Activated T-cell treated with anti-CD3 and anti-CD28 coated beads, Interleukin-2, amount 50 U/mL, for 24 hours (primary cell): ENCODE measurements around the gene ANKRD11.
"Not testable (repeated sequence)": the region's sequence is repeated elsewhere in the genome, so short reads cannot be mapped to it uniquely, and the experiment has no call there.

Experiments
- DNase-seq: peaks from one replicate; pipeline ENCODE4 v3.0.0-alpha.2; 2020
- H3K27ac Mint-ChIP-seq: 2 replicates; pipeline ENCODE4 v1.8.0; 2020; ENCODE audit warnings: mild to moderate bottlenecking, mixed read lengths
- H3K27me3 Mint-ChIP-seq: 2 replicates; pipeline ENCODE4 v1.8.0; 2020; ENCODE audit warnings: mixed read lengths
- H3K36me3 Mint-ChIP-seq: 2 replicates; pipeline ENCODE4 v1.8.0; 2020; ENCODE audit warnings: low read depth, mixed read lengths
- H3K4me1 Mint-ChIP-seq: 2 replicates; pipeline ENCODE4 v1.8.0; 2020; ENCODE audit warnings: low read depth, mixed read lengths
- H3K4me3 Mint-ChIP-seq: 2 replicates; pipeline ENCODE4 v1.8.0; 2020; ENCODE audit warnings: mild to moderate bottlenecking, moderate library complexity, mixed read lengths
- H3K9me3 Mint-ChIP-seq: 2 replicates; pipeline ENCODE4 v1.8.0; 2020; ENCODE audit warnings: mixed read lengths

ANKRD11 gene

DNA sequence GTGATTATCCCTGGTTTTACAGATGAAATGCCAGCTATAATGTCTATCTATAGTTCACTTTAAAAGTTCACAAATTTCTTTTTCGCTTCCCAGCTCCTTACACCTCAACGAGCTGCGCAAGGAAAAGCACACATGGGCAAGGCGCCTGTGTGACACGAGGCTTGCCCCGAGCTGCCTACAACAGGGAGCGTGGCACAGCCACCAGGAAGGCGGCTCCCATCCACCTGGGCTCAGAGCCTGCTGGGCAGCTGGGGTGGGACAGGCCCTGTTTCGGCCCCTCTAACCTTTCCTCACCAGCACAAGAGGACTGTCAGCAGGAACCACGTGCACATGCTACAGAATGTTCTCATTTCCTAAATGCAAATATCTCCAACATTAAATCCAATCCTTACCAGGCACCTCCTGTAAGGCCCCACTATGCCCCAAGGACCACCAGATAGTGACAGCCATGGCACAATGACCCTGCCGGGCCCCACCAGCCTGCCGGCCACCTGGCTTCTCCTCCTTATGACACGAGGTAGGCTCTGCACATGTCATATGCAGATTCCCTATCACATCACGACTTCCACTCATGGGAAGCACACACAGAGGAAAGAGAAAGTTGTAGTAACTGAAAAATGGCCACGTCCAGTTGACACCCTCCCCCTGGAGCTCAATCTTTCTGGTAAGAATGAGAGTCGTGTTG lies 180.8 kb downstream of the ANKRD11 start:
- DNase-seq, result no peak
- no peaks in the 10 kb centered on the region for H3K9me3 Mint-ChIP-seq
- peaks cover 80% of the 10 kb centered on the region for H3K36me3 Mint-ChIP-seq
- H3K4me1 Mint-ChIP-seq, result peaks cover 69% of the 10 kb centered on the region
- H3K4me3 Mint-ChIP-seq, result no peak overlapping the region
- H3K27ac Mint-ChIP-seq, result peak overlapping the region; percentile 71
- H3K27me3 Mint-ChIP-seq, result no peaks in the 10 kb centered on the region

DNA sequence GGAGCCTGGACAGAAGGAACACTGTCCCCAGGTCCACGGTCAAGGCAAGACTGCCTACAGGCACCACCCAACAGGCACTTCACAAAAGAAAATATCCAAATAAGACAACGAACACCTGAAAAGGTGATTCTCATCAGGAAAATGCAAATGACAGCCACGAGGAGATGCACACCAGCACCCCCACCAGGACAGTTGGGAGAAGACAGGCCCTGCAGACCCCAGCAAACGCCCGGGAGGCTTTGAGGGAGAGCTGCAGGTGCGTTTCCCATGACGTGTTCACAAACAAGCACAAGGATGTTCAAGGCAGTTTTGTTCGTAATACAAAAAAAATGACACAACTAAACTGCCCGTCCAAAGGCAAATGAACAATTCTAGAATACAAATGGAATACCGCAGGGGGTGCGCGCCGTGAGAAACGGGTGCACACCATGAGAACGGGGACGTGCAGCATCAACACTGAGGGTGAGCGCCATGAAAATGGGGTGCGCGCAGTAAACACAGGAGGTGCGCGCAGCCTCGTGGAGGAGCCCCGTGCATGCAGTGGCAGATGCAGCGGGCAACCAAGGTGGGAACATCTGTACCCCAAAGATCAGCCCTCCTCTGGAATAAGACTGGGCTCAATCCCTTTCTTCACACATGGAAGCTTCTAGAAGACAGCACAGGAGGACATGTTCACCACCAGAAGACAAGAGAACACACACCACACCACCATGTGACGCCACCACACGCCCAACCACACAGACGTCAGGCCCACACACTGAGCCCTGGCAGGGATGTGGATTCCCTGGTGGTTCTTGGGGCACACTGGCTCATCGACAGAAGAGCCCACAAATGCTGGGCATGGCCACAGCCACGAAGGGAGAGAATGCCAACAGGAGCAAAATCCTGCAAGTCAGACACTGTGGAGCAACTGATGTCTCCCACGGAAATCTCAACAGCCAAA lies 181.7 kb downstream of the ANKRD11 start:
- H3K4me3 Mint-ChIP-seq, result no peak overlapping the region
- H3K4me1 Mint-ChIP-seq, result peaks cover 68% of the 10 kb centered on the region
- peaks cover 81% of the 10 kb centered on the region for H3K36me3 Mint-ChIP-seq
- no peak for DNase-seq
- H3K27me3 Mint-ChIP-seq, result no peaks in the 10 kb centered on the region
- no peaks in the 10 kb centered on the region for H3K9me3 Mint-ChIP-seq
- H3K27ac Mint-ChIP-seq, result peak overlapping the region; percentile 71

DNA sequence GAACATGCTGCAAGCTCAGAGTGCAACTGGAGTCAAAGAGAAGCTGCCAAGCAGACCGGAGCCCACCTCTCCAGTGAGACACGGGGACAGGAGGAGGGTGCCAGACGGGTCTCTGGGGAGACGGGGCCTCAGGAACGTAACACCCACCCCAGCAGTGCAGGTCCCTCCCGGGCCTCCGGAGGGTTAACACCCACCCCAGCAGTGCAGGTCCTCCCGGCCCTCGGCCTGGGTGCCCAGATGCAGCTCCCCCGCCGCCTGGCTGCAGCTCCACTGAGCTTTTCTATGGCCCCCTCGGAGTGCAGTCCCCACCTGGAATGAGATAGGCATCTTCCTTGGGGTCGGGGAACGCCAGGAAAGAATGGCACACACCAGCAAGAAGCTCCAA lies 182.9 kb downstream of the ANKRD11 start:
- Mint-ChIP-seq H3K9me3 (no peaks in the 10 kb centered on the region), H3K27ac (peak overlapping the region; percentile 80), H3K27me3 (no peaks in the 10 kb centered on the region), H3K4me1 (peaks cover 61% of the 10 kb centered on the region), H3K4me3 (no peak overlapping the region), H3K36me3 (peaks cover 81% of the 10 kb centered on the region)
- DNase-seq, result no peak

DNA sequence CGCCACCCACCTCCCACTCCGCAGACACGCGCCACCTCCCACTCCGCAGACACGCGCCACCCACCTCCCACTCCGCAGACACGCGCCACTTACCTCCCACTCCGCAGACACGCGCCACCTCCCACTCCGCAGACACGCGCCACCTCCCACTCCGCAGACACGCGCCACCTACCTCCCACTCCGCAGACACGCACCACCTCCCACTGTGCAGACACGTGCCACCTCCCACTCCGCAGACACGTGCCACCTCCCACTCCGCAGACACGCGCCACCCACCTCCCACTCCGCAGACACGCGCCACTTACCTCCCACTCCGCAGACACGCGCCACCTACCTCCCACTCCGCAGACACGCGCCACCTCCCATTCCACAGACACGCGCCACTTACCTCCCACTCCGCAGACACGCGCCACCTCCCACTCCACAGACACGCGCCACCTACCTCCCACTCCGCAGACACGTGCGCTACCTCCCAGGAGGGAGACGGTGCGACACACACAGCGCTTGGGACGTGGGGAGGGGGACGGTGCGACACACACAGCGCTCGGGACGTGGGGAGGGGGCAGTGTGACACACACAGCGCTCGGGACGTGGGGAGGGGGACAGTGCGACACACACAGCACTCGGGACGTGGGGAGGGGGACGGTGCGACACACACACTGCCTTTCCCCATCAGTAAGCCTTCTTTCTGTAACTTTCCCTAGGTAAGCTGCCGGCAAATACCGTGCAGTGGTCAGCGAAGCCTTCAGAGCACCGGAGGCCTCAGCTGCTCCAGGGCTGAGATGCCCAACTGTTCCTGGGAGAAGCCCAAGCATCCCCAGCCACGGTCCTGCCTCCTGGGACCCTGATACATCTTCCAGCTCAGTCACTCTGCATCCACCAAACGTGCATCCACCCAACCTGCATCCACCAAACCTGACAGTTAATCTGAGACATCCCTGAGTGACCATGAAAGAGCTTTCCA lies 183.6 kb downstream of the ANKRD11 start:
- Mint-ChIP-seq H3K36me3 (peaks cover 77% of the 10 kb centered on the region), H3K4me1 (peaks cover 56% of the 10 kb centered on the region), H3K27ac (peak overlapping the region; percentile 80)
- not testable (repeated sequence) for H3K27me3 Mint-ChIP-seq, H3K9me3 Mint-ChIP-seq, H3K4me3 Mint-ChIP-seq, DNase-seq

DNA sequence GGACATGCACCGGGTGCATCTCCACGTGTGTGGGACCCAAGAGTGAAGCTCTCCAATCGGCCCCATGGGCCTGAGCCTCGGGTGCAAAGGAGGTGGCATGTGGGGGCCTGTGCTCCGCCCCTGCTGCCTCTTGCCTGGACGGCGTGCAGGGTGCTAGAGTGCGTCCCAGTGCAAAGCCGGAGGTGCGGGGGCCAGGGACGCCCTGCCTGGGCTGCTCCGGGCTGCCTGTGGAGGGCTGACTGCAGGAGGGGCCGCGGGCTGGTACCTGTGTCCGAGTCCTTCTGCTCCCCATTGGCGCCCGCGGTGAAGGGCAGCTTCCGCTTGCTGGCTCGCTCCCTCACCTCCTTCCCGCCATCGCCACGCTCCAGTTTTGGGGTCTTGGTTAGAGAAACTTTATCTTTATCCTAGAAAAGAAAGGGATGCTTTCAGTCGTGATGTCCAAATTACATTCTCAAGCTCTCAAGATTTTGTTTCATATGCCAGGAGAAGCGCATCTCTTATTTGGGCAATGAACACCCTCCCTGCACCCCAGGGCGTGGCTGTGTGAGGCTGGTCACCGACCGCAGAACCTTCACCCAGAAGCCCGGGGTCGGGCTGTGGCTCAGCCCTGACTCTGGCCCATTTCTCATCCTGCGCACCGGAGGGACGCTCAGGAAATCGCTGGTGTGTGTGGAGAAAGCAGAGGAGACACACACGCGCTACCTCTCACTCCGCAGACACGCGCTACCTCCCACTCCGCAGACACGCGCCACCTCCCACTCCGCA lies 185.2 kb downstream of the ANKRD11 start:
- no peak for DNase-seq
- Mint-ChIP-seq H3K4me3 (no peak overlapping the region), H3K27me3 (no peaks in the 10 kb centered on the region), H3K36me3 (peaks cover 72% of the 10 kb centered on the region), H3K9me3 (no peaks in the 10 kb centered on the region), H3K4me1 (peaks cover 50% of the 10 kb centered on the region), H3K27ac (peak overlapping the region; percentile 22)

- peaks cover 42% of the 10 kb centered on the region for H3K4me1 Mint-ChIP-seq
- no peaks in the 10 kb centered on the region for H3K9me3 Mint-ChIP-seq
- no peak overlapping the region for H3K4me3 Mint-ChIP-seq
- H3K27me3 Mint-ChIP-seq, result no peaks in the 10 kb centered on the region
- DNase-seq, result no peak
- H3K27ac Mint-ChIP-seq, result peak overlapping the region; percentile 56
- peaks cover 63% of the 10 kb centered on the region for H3K36me3 Mint-ChIP-seq
Measured at GRCh38 chr16:89304181-89304851, 186.0 kb downstream of the ANKRD11 start.

DNA sequence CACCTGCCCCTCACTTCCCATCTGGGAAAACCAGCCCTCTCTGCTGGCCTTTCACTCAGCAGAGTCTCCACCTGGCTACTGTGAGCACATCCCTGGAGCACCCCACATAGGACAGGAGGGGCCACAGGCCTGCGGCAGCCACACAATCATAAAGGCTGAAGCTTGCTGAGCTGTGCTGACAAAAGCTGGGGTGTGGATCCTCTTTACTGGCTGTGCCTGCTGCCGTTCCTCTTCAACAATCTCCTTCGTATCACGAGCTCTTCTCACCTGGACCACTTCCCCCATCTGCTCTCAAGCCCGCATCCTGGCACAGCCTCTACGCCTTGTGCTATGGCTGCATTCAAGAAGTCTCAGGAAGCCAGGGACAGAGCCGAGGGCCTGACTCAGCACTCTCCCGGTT lies 186.7 kb downstream of the ANKRD11 start:
- Mint-ChIP-seq H3K27me3 (no peaks in the 10 kb centered on the region), H3K4me1 (peaks cover 40% of the 10 kb centered on the region), H3K4me3 (no peak overlapping the region), H3K36me3 (peaks cover 62% of the 10 kb centered on the region), H3K27ac (peak overlapping the region; percentile 56), H3K9me3 (no peaks in the 10 kb centered on the region)
- no peak for DNase-seq

DNA sequence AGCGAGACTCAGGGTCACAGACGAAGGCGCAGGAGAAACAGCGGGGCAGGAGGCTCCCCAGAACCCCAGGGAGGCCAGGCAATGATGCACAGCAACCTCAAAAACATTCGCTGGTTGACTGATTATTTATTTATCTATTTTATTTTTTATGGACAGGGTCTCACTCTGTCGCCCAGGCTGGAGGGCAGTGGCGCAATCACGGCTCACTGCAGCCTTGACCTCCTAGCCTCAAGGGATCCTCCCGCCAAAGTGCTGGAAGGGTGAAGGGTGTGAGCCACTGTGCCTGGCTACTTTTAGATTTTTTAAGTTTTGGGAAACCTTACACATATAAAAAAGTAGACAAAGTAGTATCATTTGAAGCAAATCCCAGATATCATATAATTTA lies 189.4 kb downstream of the ANKRD11 start:
- peak overlapping the region; percentile 87 for H3K27ac Mint-ChIP-seq
- H3K9me3 Mint-ChIP-seq, result no peaks in the 10 kb centered on the region
- peaks cover 50% of the 10 kb centered on the region for H3K4me1 Mint-ChIP-seq
- no peaks in the 10 kb centered on the region for H3K27me3 Mint-ChIP-seq
- H3K4me3 Mint-ChIP-seq, result no peak overlapping the region
- DNase-seq, result no peak
- H3K36me3 Mint-ChIP-seq, result peaks cover 70% of the 10 kb centered on the region

DNA sequence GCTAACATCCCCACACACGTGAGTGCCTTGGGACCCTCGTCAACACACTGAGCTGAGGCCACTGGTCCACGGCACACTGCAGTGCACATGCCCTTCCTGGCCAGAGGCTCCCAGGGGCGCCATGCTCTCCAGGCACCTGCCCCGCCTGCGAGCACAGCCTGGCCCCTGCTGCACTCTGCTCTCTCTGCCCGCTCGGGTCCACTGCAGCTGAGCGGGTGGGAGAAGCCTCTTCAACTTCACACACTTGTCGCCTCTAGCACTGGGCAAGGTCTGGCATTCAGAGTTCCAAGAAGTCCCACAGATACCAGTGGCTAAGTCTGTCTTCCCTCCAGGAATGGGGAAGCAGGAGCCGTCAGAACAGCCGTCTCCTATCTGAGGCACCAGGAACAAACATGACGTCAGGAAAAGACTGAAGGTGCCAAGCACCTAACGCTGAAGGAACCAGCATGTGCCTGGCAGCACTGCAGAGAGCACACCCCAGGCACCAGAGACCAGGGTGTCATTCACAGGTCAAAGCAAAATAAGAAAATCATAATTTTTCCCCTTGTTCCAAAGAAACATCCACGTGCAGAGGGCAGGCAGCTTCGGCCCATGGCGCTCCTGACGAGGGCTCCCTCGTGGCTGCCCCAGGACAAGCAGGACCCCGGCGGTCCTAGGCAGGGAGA lies 189.9 kb downstream of the ANKRD11 start:
- peaks cover 70% of the 10 kb centered on the region for H3K36me3 Mint-ChIP-seq
- H3K27ac Mint-ChIP-seq, result peak overlapping the region; percentile 87
- H3K4me3 Mint-ChIP-seq, result no peak overlapping the region
- H3K9me3 Mint-ChIP-seq, result no peaks in the 10 kb centered on the region
- DNase-seq, result no peak
- peaks cover 51% of the 10 kb centered on the region for H3K4me1 Mint-ChIP-seq
- H3K27me3 Mint-ChIP-seq, result no peaks in the 10 kb centered on the region

DNA sequence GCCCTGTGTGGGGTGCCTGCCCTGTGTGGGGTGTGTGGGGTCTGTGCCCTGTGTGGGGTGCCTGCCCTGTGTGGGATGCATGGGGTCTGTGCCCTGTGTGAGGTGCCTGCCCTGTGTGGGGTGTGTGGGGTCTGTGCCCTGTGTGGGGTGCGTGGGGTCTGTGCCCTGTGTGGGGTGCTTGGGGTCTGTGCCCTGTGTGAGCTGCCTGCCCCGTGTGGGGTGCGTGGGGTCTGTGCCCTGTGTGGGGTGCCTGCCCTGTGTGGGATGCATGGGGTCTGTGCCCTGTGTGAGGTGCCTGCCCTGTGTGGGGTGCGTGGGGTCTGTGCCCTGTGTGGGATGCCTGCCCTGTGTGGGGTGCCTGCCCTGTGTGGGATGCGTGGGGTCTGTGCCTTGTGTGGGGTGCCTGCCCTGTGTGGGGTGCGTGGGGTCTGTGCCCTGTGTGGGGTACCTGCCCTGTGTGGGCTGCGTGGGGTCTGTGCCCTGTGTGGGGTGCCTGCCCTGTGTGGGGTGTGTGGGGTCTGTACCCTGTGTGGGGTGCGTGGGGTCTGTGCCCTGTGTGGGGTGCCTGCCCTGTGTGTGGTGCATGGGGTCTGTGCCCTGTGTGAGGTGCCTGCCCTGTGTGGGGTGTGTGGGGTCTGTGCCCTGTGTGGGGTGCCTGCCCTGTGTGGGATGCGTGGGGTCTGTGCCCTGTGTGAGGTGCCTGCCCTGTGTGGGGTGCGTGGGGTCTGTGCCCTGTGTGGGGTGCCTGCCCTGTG lies 190.8 kb downstream of the ANKRD11 start:
- H3K4me1 Mint-ChIP-seq, result peaks cover 54% of the 10 kb centered on the region
- H3K36me3 Mint-ChIP-seq, result peaks cover 63% of the 10 kb centered on the region
- not testable (repeated sequence) for H3K9me3 Mint-ChIP-seq, H3K27ac Mint-ChIP-seq, H3K4me3 Mint-ChIP-seq, H3K27me3 Mint-ChIP-seq, DNase-seq

DNA sequence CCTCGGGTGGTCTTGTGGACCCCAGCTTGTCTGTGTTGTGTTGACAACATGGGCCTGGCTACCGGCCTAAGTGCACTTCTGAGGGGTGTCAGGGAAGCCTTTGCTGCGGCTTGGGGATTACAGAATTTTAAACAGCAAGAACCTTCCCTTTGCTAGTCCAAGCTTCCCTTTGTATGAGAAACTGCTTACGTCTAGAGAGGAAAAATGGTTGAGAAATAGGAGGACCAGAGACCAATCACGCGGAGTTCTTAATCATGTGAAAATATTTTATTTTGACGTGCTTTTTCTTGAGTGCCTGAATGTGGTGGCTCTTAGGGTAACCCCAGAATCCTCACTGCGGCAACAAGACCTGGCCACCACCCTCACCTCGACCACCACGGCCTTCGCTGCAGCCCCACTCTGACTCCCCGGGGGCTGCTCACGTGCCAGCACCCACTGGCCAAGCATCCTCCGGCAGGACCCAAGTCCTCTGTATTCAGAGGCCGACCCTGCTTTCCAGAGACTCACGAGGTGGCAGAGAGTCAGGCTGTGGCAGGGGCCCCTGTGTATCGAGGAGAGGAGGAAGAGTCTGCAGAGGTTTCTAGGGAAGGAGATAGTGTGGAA lies 191.6 kb downstream of the ANKRD11 start:
- DNase-seq, result no peak
- no peak overlapping the region for H3K4me3 Mint-ChIP-seq
- peak overlapping the region; percentile 80 for H3K27ac Mint-ChIP-seq
- H3K27me3 Mint-ChIP-seq, result no peaks in the 10 kb centered on the region
- H3K36me3 Mint-ChIP-seq, result peaks cover 61% of the 10 kb centered on the region
- H3K4me1 Mint-ChIP-seq, result peaks cover 52% of the 10 kb centered on the region
- H3K9me3 Mint-ChIP-seq, result no peaks in the 10 kb centered on the region

DNA sequence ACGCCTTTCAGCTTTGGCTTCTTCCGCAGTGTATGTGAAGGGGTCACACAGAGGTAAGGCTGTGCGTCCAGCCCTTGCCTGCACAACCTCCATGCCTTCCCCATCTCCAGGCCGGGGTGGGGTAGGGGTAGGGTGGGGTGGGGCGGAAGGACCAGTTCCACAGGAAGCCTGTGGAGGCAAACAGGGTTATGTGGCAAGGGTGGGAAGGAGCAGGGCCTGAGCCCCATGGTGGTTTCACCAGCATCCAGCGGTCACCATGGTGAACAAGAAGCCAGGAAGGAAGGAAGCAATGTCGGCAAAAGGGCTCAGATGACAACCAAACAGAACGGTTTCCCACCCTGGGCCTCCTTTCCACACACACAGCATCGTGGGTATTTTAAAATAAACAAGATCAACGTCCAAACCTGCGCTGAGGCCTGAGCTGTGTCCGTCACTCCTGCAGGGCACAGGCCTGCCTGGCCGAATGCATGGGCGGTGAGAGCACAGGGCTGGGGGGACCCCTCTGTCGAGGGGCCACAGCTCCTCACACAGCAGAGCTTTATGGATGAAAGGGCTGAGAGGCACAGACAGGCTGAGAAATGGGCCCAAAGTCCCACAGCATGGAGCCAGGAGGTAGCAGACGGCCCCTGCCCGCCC lies 192.3 kb downstream of the ANKRD11 start:
- Mint-ChIP-seq H3K9me3 (no peaks in the 10 kb centered on the region), H3K4me1 (peaks cover 50% of the 10 kb centered on the region), H3K27ac (peak overlapping the region; percentile 85), H3K27me3 (no peaks in the 10 kb centered on the region), H3K4me3 (no peak overlapping the region), H3K36me3 (peaks cover 54% of the 10 kb centered on the region)
- no peak for DNase-seq
